Panc1 (cell line): ENCODE data around the gene DDAH2. TPM values are rescaled to one million over a fixed set of nuclear protein-coding genes. Genes with fewer than 3 reads are reported as not detected.

ENCODE experiments used
- ATAC-seq: fragments of 200-7000 bp; cut with Tn5 transposase; 2 replicates; pipeline ENCODE4 v1.9.1; 2020; ENCODE audit warnings: mild to moderate bottlenecking, moderate library complexity
- BruUV-seq: library from RNA; stranded (reverse); fragments of 400-500 nt; replicated peaks from 2 replicates; lab custom pipeline; 2021; lab: Mats Ljungman, UMichigan
- CTCF ChIA-PET: fragments of 300-600 bp; sonication (Branson Sonifier 250); formaldehyde crosslinking; loops from one replicate; lab custom pipeline; 2022; ENCODE audit warnings: antibody characterized with exemption; lab: Charles Lee
- POLR2A ChIA-PET: fragments of 300-600 bp; sonication (Branson Sonifier 250); formaldehyde crosslinking; loops from one replicate; lab custom pipeline; 2022; ENCODE audit warnings: antibody characterized with exemption; lab: Charles Lee
- DNase-seq: peaks from one replicate; pipeline ENCODE4 v3.0.0-alpha.2; 2010; ENCODE audit warnings: low read depth, low spot score
- H3K27ac ChIP-seq: 2 replicates; pipeline ENCODE4 v1.5.1; 2011; ENCODE audit warnings: mild to moderate bottlenecking, low read length, inconsistent platforms
- H3K27me3 ChIP-seq: fragments of 200-500 bp; sonication (Bioruptor generic); 2 replicates; pipeline ENCODE4 v1.6.0; 2014; ENCODE audit warnings: low read length, inconsistent platforms; ENCODE audit not compliant: control insufficient read depth, insufficient read depth
- H3K36me3 ChIP-seq: fragments of 200-500 bp; sonication (Bioruptor generic); 2 replicates; pipeline ENCODE4 v1.5.1; 2014; ENCODE audit warnings: inconsistent platforms, mild to moderate bottlenecking, low read length, moderate library complexity; ENCODE audit not compliant: control insufficient read depth, insufficient read depth
- H3K4me1 ChIP-seq: 2 replicates; pipeline ENCODE4 v1.5.1; 2011; ENCODE audit warnings: inconsistent platforms, mild to moderate bottlenecking, low read length, moderate library complexity; ENCODE audit not compliant: control insufficient read depth, insufficient read depth
- H3K4me3 ChIP-seq, 2 experiments: 2 replicates each; pipeline ENCODE4 v1.5.1; 2011 to 2012; ENCODE audit warnings: low read depth in 2 of 2, low read length in 2 of 2, mild to moderate bottlenecking in 2 of 2, inconsistent platforms in 1 of 2, moderate library complexity in 1 of 2
- H3K9me3 ChIP-seq: fragments of 200-500 bp; sonication (Bioruptor generic); 2 replicates; pipeline ENCODE4 v1.5.1; 2014; ENCODE audit warnings: low read depth, mild to moderate bottlenecking, inconsistent platforms, low read length, moderate library complexity; ENCODE audit not compliant: control insufficient read depth, insufficient read depth
- POLR2AphosphoS5 ChIP-seq: IDR thresholded peaks from 2 replicates; pipeline ENCODE4 v1.6.1; 2012; ENCODE audit warnings: mild to moderate bottlenecking, low read depth, low read length, moderate library complexity
- REST ChIP-seq, 2 experiments: IDR thresholded peaks; 2 replicates each; pipeline ENCODE4 v1.6.1; 2011 to 2012; ENCODE audit warnings: low read depth in 2 of 2, control low read depth in 1 of 2, low read length in 1 of 2, mild to moderate bottlenecking in 1 of 2, moderate library complexity in 1 of 2; ENCODE audit not compliant: insufficient read depth in 1 of 2
- SIN3A ChIP-seq: IDR thresholded peaks from 2 replicates; pipeline ENCODE4 v1.6.1; 2012; ENCODE audit warnings: low read depth, mild to moderate bottlenecking, low read length, moderate library complexity, borderline replicate concordance; ENCODE audit not compliant: insufficient read depth
- TCF7L2 ChIP-seq: IDR thresholded peaks from 2 replicates; pipeline ENCODE4 v1.6.1; 2011; ENCODE audit warnings: mild to moderate bottlenecking, low read depth, low read length, inconsistent platforms
- in situ Hi-C: cut with HindIII; loops from 2 replicates; pipeline ENCODE4 v1.10.0; 2016; ENCODE audit warnings: low sequenced_read_pairs, low pct_unique_long_range_greater_than_20kb
- intact Hi-C: fragments of 100-400 bp; cut with micrococcal nuclease; formaldehyde crosslinking; loops from one replicate; pipeline ENCODE4 v1.10.0; 2022; ENCODE audit not compliant: unreplicated experiment
- total RNA-seq: library from RNA; stranded (reverse); gene quantifications from one replicate; pipeline ENCODE4 v1.2.1, GENCODE V29; 2021; ENCODE audit not compliant: unreplicated experiment
- TF ChIP-seq, protein P1 (sequence below): fragments of 450-650 bp; IDR thresholded peaks from 2 replicates; pipeline ENCODE4 v1.5.1; 2017; ENCODE audit warnings: mild to moderate bottlenecking

DDAH2 gene
- total RNA-seq, 1 experiment from 2014 or later, result 104 TPM

- intact Hi-C loops, result no loop called here
- no peaks in the 10 kb centered on the region for H3K27me3 ChIP-seq
- no TSS peak for BruUV-seq
- no peak overlapping the region for H3K27ac ChIP-seq
- H3K4me1 ChIP-seq, result no peaks in the 10 kb centered on the region; the same call in 1 of the 2 replicates
- no peak for TF ChIP-seq SIN3A
- no peak for TF ChIP-seq TCF7L2
- TF ChIP-seq REST (IDR thresholded peaks at IDR 0.05; ENCODE audit: insufficient read depth in 1 of 2, low read depth in 2 of 2, low read length in 1 of 2), result no peak
- TF ChIP-seq, protein P1, sequence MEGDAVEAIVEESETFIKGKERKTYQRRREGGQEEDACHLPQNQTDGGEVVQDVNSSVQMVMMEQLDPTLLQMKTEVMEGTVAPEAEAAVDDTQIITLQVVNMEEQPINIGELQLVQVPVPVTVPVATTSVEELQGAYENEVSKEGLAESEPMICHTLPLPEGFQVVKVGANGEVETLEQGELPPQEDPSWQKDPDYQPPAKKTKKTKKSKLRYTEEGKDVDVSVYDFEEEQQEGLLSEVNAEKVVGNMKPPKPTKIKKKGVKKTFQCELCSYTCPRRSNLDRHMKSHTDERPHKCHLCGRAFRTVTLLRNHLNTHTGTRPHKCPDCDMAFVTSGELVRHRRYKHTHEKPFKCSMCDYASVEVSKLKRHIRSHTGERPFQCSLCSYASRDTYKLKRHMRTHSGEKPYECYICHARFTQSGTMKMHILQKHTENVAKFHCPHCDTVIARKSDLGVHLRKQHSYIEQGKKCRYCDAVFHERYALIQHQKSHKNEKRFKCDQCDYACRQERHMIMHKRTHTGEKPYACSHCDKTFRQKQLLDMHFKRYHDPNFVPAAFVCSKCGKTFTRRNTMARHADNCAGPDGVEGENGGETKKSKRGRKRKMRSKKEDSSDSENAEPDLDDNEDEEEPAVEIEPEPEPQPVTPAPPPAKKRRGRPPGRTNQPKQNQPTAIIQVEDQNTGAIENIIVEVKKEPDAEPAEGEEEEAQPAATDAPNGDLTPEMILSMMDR, result no peak
- no peak for TF ChIP-seq POLR2AphosphoS5
- ATAC-seq (peak; percentile 87), DNase-seq (no peak)
- no peaks in the 10 kb centered on the region for H3K36me3 ChIP-seq
- H3K9me3 ChIP-seq, result no peaks in the 10 kb centered on the region
- POLR2A ChIA-PET, result no interaction called here
- no peak overlapping the region for H3K4me3 ChIP-seq
- CTCF ChIA-PET, result interaction anchor here (0.6 to 1.1 kb wide), 2 partner anchors 13 to 18 kb away, joined by 3 to 8 read pairs; no protein-coding TSS in a partner anchor
- in situ Hi-C loops, result no loop called here
Observed at GRCh38 chr6:31712296-31712695, 16.8 kb downstream of the DDAH2 start.

DNA sequence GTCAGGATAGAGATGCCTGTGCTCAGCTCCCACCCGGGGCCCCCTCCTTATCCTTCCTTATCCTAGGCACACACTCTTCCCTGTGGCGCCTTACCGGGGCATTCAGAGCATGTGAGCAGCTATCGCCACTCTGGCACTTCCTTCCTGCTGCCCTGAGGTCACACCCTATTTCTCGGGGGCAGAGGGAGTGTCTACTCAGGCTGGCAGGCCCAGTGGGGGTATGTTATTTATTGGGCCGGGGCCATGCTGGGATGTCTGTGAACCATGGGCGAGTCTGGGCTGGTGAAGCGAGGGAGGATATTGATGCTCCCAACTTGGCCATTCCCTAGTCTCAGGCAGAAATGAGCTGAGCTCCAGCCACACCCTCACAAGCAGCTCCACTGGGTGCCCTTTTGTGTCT lies 17.9 kb downstream of the DDAH2 start:
- DNase-seq (no peak), ATAC-seq (no peak)
- in situ Hi-C loops, result no loop called here
- intact Hi-C loops, result no loop called here
- Histone ChIP-seq H3K9me3 (no peaks in the 10 kb centered on the region), H3K4me1 (no peaks in the 10 kb centered on the region; the same call in 1 of the 2 replicates), H3K27me3 (no peaks in the 10 kb centered on the region), H3K4me3 (no peak overlapping the region), H3K27ac (no peak overlapping the region), H3K36me3 (no peaks in the 10 kb centered on the region)
- TF ChIP-seq REST (IDR thresholded peaks at IDR 0.05; ENCODE audit: insufficient read depth in 1 of 2, low read depth in 2 of 2, low read length in 1 of 2) (no peak), POLR2AphosphoS5 (no peak), SIN3A (no peak), TCF7L2 (no peak)
- TF ChIP-seq, protein P1, result no peak
- ChIA-PET CTCF (interaction anchor here (1.1 kb wide), 1 partner anchor 19 kb away, joined by 3 read pairs; no protein-coding TSS in a partner anchor), POLR2A (interaction anchor here (0.6 kb wide), 1 partner anchor 109 kb away, joined by 3 read pairs; no protein-coding TSS in a partner anchor)
- no TSS peak for BruUV-seq
